Measurements from ENCODE around the gene OR10G3. TPM values are rescaled to one million over a fixed set of nuclear protein-coding genes. Genes with fewer than 3 reads are reported as not detected.

OR10G3 gene
- polyA plus RNA-seq, 1 donor from 2014 or later, result not detected

DNA sequence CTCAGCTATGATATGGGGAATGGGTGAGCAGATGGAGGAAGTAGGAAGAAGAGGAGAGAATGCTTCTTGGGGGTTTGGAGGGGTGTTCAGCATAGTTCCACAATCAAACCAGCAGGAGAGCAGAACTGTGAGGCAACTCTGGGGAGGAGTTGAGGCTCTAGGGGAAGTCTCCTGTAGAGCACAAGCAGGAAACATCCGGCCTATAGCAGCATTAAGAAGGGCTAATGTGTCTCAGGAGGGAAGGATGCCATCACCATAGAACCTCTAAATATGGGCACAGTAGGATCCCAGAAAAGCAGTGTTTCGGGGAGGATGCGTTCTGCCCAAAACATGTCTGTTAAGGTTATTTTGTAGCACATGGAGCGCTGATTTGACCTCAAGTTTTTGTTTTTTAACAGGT lies 45.3 kb downstream of the OR10G3 start:
- Histone ChIP-seq H3F3A (ENCODE audit: insufficient read depth, low read length, poor library complexity, severe bottlenecking) (no peaks in the 10 kb centered on the region), H2AFZ (ENCODE audit: low read depth, low read length) (no peak overlapping the region), H3K36me3 (ENCODE audit: insufficient read depth, low read length) (no peaks in the 10 kb centered on the region), H3K9ac (ENCODE audit: low read length) (no peak overlapping the region), H3K4me2 (ENCODE audit: low read length) (no peak overlapping the region), H3K9me2 (ENCODE audit: insufficient read depth, low read length) (no peaks in the 10 kb centered on the region), H4K20me1 (ENCODE audit: insufficient read depth) (no peaks in the 10 kb centered on the region), H3K27me3 (ENCODE audit: insufficient read depth, low read depth, low read length) (no peaks in the 10 kb centered on the region), H3K79me2 (replicated peaks; ENCODE audit: insufficient read depth, low read length) (peaks cover 69% of the 10 kb centered on the region), H3K9me3 (ENCODE audit: low read length) (no peaks in the 10 kb centered on the region), H3K4me3 (ENCODE audit: low read length) (no peak overlapping the region), H3K27ac (ENCODE audit: low read length) (no peak overlapping the region)
- no peak for TF ChIP-seq MXI1 (conservative IDR thresholded peaks at IDR 0.05; ENCODE audit: poor library complexity, severe bottlenecking)
- TF ChIP-seq, protein P1, sequence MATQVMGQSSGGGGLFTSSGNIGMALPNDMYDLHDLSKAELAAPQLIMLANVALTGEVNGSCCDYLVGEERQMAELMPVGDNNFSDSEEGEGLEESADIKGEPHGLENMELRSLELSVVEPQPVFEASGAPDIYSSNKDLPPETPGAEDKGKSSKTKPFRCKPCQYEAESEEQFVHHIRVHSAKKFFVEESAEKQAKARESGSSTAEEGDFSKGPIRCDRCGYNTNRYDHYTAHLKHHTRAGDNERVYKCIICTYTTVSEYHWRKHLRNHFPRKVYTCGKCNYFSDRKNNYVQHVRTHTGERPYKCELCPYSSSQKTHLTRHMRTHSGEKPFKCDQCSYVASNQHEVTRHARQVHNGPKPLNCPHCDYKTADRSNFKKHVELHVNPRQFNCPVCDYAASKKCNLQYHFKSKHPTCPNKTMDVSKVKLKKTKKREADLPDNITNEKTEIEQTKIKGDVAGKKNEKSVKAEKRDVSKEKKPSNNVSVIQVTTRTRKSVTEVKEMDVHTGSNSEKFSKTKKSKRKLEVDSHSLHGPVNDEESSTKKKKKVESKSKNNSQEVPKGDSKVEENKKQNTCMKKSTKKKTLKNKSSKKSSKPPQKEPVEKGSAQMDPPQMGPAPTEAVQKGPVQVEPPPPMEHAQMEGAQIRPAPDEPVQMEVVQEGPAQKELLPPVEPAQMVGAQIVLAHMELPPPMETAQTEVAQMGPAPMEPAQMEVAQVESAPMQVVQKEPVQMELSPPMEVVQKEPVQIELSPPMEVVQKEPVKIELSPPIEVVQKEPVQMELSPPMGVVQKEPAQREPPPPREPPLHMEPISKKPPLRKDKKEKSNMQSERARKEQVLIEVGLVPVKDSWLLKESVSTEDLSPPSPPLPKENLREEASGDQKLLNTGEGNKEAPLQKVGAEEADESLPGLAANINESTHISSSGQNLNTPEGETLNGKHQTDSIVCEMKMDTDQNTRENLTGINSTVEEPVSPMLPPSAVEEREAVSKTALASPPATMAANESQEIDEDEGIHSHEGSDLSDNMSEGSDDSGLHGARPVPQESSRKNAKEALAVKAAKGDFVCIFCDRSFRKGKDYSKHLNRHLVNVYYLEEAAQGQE (IDR thresholded peaks at IDR 0.05; ENCODE audit: borderline replicate concordance), result no peak
- no peak for TF ChIP-seq RAD21 (conservative IDR thresholded peaks at IDR 0.05)
- no peak for TF ChIP-seq EP300 (conservative IDR thresholded peaks at IDR 0.05; ENCODE audit: poor library complexity, severe bottlenecking)
- TF ChIP-seq POLR2AphosphoS5 (IDR thresholded peaks at IDR 0.05), result no peak
- TF ChIP-seq TAF1 (IDR thresholded peaks at IDR 0.05; ENCODE audit: low read depth), result no peak
- TF ChIP-seq, protein P2, sequence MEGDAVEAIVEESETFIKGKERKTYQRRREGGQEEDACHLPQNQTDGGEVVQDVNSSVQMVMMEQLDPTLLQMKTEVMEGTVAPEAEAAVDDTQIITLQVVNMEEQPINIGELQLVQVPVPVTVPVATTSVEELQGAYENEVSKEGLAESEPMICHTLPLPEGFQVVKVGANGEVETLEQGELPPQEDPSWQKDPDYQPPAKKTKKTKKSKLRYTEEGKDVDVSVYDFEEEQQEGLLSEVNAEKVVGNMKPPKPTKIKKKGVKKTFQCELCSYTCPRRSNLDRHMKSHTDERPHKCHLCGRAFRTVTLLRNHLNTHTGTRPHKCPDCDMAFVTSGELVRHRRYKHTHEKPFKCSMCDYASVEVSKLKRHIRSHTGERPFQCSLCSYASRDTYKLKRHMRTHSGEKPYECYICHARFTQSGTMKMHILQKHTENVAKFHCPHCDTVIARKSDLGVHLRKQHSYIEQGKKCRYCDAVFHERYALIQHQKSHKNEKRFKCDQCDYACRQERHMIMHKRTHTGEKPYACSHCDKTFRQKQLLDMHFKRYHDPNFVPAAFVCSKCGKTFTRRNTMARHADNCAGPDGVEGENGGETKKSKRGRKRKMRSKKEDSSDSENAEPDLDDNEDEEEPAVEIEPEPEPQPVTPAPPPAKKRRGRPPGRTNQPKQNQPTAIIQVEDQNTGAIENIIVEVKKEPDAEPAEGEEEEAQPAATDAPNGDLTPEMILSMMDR (IDR thresholded peaks at IDR 0.05; ENCODE audit: poor library complexity, severe bottlenecking), result no peak

DNA sequence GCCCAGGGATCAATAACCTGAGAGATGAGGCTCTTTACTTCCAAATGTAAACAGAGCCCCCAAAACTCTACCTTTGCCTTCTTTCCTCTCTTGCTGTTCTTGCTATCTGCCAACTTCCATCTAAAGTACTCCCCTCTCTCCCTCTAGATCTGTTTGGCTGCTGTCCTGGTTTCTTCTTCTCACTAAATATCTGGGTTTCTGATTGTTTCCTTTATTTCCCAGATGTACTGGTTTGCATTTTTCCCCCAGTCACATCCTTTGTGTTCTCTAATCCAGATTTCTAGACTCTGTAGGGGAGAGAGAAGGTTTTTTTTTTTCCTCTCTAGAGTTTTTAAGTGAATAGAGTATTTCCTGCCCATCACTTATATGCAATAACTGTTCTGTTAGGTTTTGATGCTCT lies 46.6 kb downstream of the OR10G3 start:
- Histone ChIP-seq H3K27ac (ENCODE audit: low read length) (no peak overlapping the region), H4K20me1 (ENCODE audit: insufficient read depth) (no peaks in the 10 kb centered on the region), H3K36me3 (ENCODE audit: insufficient read depth, low read length) (no peaks in the 10 kb centered on the region), H3K4me2 (ENCODE audit: low read length) (no peak overlapping the region), H3K9me3 (ENCODE audit: low read length) (no peaks in the 10 kb centered on the region), H2AFZ (ENCODE audit: low read depth, low read length) (no peak overlapping the region), H3K9ac (ENCODE audit: low read length) (no peak overlapping the region), H3K4me3 (ENCODE audit: low read length) (no peak overlapping the region), H3K27me3 (ENCODE audit: insufficient read depth, low read depth, low read length) (no peaks in the 10 kb centered on the region), H3K9me2 (ENCODE audit: insufficient read depth, low read length) (no peaks in the 10 kb centered on the region), H3K79me2 (replicated peaks; ENCODE audit: insufficient read depth, low read length) (peaks cover 77% of the 10 kb centered on the region), H3F3A (ENCODE audit: insufficient read depth, low read length, poor library complexity, severe bottlenecking) (no peaks in the 10 kb centered on the region)
- TF ChIP-seq POLR2AphosphoS5 (IDR thresholded peaks at IDR 0.05), result no peak
- TF ChIP-seq TAF1 (IDR thresholded peaks at IDR 0.05; ENCODE audit: low read depth), result no peak
- TF ChIP-seq MXI1 (conservative IDR thresholded peaks at IDR 0.05; ENCODE audit: poor library complexity, severe bottlenecking), result no peak
- no peak for TF ChIP-seq EZH2 (IDR thresholded peaks at IDR 0.05; ENCODE audit: borderline replicate concordance, insufficient read depth, low read length, poor library complexity, severe bottlenecking)
- no peak for TF ChIP-seq RAD21 (conservative IDR thresholded peaks at IDR 0.05)
- TF ChIP-seq, protein P1 (IDR thresholded peaks at IDR 0.05; ENCODE audit: borderline replicate concordance), result no peak
- TF ChIP-seq, protein P2 (IDR thresholded peaks at IDR 0.05; ENCODE audit: poor library complexity, severe bottlenecking), result no peak
- no peak for TF ChIP-seq EP300 (conservative IDR thresholded peaks at IDR 0.05; ENCODE audit: poor library complexity, severe bottlenecking)
- TF ChIP-seq SMC3 (conservative IDR thresholded peaks at IDR 0.05; ENCODE audit: poor library complexity), result no peak

Data from neural cell (in vitro differentiated cells).